Cortex of kidney (tissue), 1 donor: Measurements from ENCODE around the gene ARL8B.
"Not testable (repeated sequence)": the region's sequence is repeated elsewhere in the genome, so short reads cannot be mapped to it uniquely, and the experiment has no call there.

ENCODE experiments used
- DNase-seq: peaks from one replicate; lab custom pipeline; 2025; lab: John Stamatoyannopoulos, UW

Gene ARL8B

GRCh38 chr3:5112043-5112442, 10.0 kb upstream of the ARL8B start:
- DNase-seq, result no peak

DNA sequence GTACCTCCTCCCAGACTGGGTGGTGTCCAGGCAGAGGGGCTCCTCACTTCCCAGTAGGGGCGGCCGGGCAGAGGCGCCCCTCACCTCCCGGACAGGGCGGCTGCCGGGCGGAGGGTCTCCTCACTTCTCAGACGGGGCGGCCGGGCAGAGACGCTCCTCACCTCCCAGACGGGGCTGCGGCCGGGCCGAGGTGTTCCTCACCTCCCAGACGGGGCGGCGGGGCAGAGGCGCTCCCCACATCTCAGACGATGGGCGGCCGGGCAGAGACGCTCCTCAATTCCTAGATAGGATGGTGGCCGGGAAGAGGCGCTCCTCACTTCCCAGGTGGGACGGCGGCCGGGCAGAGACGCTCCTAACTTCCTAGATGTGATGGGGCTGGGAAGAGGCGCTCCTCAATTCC, 8.4 kb upstream of the ARL8B start:
- DNase-seq, result not testable (repeated sequence)

DNA sequence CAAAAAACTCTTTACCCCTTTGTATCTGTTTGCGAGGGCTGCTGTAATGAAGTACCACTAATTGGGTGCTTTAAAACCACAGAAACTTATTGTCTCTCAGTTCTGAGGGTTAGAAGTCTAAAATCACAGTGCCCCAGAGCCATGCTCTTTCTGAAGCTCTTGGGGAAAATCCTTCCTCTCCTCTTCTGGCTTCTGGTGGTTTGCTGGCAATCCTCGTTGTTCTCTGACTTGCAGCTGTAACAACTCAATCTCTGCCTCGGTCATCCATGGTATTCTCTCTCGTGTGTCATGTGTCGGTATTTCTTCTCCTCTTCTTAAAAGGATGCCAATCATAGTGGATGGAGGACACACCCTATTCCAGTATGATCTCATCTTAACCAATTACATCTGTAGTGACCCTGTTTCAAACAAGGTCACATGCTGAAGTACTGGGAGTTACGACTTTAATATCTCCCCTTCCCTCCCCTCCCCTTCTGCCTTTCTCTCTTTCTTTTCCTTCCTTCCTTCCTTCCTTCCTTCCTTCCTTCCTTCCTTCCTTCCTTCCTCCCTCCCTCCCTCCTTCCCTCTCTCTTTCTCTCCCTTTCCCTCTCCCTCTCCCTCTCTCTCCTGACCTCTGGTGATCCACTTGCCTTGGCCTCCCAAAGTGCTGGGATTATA, 6.5 kb upstream of the ARL8B start:
- DNase-seq, result no peak

DNA sequence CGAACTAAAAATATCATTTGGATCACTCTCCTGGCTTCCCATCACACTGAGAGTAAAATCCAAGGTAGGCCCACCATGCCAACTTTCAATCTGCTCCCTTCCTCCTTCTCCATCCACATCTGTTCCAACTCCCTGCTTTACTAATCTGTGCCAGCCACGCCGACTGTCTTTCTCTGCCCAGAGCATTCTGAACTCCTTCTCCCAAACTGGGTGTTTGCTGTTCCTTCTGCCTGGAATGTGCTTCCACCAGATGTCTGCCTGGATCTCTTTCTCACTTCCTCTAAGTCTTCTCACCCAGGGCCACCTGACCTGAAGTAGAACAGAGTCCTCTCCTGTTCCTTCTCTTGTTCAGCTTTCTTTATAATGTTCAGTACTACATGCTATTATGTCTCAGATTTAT, 5.6 kb upstream of the ARL8B start:
- DNase-seq, result no peak

- DNase-seq, result no peak
Measured at GRCh38 chr3:5120446-5120845, 1.6 kb upstream of the ARL8B start.

DNA sequence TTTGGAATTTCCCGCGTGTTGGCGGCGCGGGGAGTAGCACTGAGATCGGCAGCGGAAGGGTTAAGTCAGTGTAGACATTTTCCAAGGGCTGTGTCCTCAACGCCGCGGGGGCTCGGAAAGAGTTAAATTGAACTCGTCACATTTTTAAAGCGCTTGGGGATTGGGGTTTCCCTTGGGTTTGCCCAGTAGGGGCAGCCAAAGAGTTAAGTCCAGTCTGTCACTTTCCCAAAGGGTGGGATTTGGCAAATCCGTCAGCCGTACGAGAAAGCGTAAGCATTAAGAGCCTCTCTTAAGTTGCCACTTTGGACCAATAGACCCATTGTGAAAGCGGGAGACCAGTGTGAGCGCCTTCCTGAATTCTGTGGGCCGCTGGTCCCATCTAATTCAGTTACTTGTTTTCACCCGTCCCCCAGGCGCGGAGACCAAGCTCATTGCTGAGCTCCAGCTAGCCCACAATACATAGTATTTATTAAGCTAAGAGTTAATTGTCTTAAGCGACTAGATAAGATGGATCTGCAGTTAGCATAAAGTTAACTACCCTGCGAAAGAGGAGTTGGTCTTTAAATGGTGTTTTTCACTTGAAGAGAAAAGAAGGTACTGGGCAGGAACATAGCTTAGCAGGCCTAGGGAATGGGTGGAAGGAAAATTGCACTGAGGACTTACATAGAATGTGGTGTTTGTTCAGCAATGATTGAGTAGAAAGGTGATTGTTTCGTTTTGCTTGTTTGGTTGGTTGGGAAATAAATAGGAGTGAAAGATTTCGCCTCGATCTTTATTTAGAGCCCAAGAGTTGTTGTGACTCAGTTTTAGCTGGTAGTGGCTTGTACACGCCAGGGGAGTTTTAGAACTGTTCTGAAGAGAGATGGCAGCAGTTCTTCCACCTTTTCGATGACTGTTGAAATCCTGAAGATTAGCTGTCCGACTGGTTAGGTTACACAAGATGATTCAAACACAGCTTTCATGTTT, 932 bp downstream of the ARL8B start:
- DNase-seq, result no peak

DNA sequence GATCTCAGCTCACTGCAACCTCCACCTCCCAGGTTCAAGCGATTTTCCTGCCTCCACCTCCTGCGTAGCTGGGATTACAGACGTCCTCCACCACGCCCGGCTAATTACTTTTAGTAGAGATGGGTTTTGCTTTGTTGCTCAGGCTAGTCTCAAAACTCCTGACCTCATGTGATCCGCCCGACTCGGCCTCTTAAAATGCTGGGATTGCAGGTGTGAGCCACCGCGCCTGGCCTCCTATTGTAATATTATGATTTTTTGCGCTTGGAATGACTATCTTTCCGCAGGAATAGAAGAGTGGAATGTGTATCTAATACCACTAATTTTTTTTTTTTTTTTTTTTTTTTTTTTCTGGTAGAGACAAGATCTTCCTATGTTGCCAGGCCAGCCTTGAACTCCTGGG, 1.8 kb downstream of the ARL8B start:
- no peak for DNase-seq

- no peak for DNase-seq
Measured at GRCh38 chr3:5126586-5126985, 4.5 kb downstream of the ARL8B start.

- DNase-seq, result no peak
Measured at GRCh38 chr3:5128849-5129248, 6.8 kb downstream of the ARL8B start.

DNA sequence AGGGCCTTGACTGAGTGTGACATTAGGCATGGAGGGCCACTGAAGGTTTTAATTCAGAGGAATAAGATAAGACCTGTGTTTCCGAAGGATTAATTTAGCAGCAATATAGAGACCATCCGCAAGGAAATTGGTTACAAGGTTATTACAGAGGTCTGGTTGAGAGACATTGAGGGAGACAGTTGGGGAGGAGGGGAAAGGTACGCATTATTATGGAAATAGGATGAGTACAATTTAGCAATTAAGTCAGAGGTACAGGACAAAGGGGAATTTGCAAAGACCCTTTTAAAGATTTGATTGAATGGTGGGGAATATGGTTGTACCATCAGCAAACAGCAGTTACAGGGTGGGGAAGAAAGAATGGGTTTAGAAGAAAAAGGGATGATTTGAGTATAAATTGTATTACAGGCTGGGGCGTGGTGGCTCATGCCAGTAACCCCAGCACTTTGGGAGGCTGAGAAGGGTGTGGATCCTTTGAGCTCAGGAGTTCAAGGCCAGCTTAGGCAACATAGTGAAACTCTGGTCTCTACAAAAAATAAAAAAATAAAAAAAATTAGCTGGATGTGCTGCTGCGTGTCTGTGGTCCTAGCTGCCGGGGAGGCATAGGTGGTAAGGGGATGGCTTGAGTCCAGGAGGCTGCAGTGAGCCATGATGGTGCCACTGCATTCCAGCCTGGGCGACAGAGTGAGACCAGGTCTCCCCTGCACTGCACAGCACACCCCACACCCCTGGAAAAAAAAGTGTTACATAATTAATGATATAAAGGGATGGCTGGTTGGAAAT, 11.3 kb downstream of the ARL8B start:
- no peak for DNase-seq

DNA sequence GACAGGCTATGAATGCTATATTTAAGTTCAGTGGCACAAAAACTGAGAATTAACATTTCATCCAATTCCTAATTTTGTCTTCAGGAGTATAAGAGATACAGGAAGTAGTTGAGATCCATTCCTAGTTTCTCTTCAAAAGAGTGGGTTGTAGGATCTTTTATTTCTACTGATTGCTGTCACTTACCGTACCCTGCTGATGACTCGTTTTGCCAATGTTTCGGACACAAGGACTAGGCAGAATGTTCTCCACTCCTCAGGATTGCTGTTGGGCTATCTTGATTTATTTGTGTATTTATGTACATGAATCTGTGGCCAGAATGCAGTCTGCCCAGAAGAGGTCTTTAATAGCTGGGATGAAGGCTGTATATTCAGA, 11.9 kb downstream of the ARL8B start:
- no peak for DNase-seq

DNA sequence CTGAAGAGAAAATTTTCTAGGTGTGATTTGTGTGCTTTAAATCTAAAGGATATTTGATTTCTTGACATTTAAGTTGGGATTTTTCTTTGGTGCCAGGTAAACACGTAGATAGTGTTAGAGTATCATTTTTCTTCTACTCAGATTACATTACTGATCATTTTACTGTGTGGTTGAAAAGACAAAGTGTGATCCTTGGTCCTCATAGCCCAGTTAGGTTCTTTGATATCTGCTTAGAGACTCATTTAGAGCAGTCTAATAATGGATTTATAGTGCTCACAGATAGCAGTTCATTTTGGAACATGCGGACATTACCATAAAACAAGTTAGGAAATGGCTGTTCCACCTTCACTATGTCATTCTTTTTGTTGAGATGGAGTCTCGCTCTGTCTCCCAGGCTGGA, 12.4 kb downstream of the ARL8B start:
- no peak for DNase-seq

DNA sequence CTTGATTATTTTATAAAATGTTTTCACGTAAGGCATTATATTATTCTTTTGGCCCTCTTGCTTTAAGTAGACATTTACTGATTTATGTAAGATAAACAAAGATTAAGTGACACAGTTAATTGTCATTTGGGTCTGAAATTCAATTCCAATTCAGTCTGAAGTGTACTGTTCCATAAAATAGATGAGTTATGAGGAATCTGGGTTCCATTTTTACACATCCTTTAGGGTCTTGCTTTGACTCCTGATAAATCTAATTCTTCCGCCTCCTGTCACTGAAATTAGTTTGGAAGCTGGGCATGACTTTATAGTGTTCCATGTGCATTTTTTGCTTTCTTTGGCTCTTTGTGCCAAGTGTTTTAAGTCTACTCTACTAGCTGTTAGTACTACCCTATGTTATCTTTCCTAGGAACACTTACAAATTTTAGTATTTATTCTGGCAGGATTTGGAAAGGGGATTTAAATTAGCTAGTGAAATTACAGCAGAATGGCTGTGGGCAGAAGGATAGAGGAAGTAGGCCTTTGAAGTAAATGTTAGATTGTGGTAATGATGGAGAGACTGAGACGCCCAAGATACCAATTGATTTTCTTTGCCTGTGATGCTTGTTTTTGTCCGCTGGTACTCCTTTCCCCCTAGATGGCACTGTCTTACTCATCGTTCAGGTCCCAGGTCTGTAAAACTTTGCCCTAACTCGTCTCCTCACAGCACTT, 14.3 kb downstream of the ARL8B start:
- no peak for DNase-seq

DNA sequence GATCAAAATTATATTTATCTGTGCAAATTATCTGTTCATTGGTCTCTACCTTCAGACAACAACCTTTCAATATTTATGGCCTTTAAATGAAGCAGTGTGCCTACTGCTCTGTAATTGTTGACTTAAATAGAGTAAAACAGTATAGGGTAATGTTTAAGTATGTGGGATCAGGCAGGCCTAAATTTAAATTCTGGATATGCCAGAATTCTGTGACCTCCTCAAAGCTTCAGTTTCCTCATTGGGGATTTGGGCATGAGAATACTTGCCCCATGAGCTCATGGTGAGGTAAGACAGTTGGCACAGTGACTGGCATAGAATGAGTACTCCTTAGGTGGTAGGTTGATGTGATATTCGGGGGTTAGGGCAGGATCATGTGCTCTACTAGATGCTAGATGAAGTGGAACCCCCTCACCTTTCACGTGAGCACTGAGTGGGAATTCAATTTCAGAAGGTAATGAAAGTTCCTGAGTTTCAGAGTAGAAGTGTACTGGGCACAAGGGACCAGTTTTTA, 14.9 kb downstream of the ARL8B start:
- no peak for DNase-seq

- no peak for DNase-seq
Measured at GRCh38 chr3:5138214-5138981, 16.3 kb downstream of the ARL8B start.

GRCh38 chr3:5140230-5140621, 18.1 kb downstream of the ARL8B start:
- DNase-seq, result no peak

GRCh38 chr3:5140839-5141238, 18.7 kb downstream of the ARL8B start:
- DNase-seq, result no peak

- DNase-seq, result no peak
Measured at GRCh38 chr3:5141760-5142159, 19.7 kb downstream of the ARL8B start.

GRCh38 chr3:5143464-5143863, 21.4 kb downstream of the ARL8B start:
- DNase-seq, result no peak

- DNase-seq, result no peak
Measured at GRCh38 chr3:5144316-5144994, 22.4 kb downstream of the ARL8B start.
